Stimulated activated CD8-positive, alpha-beta memory T cell treated with anti-CD3 and anti-CD28 coated beads, Interleukin-7, amount 100 ng/mL, for 48 hours (primary cell): ENCODE results near the gene RELN.

Experiments
- DNase-seq, 2 donors: peaks; one replicate each; pipeline ENCODE4 v3.0.0-alpha.2; 2020; ENCODE audit warnings: low read depth in 1 of 2; ENCODE audit errors: extremely low read depth in 1 of 2

The RELN gene

DNA sequence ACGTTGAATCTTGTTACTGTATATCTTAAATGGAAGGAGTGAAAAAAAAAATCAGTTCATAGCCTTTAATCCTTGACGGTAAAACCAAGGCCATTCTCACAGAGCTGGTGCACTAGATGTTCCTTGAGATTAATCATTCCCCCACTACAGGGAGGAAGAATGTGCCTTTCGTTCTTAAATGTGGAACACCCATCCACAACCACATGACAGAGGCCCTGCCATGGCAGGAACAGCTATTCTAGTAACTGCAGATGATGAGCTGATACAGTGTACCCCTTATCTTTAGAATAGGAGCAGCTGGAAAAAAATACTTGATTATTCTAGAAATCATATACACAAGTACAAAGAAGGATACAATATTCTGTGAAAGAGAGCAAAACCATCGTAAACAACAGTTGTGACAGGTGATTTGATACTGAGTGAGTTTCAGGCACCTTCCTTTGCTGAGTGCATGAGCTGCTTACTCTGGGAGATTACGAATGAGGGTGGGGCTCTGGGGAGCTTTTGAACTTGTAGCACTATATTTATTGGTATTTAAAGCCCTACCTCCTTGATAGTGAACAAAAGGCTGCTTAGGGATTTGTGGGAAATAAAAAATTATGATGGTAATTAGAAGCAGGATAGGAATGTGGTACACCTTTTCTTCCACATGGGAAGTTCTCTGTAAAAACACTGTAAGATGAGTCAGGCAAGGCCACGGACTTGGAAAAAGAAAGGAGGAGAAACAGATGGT, 299.1 kb downstream of the RELN start:
- DNase-seq = no peak

DNA sequence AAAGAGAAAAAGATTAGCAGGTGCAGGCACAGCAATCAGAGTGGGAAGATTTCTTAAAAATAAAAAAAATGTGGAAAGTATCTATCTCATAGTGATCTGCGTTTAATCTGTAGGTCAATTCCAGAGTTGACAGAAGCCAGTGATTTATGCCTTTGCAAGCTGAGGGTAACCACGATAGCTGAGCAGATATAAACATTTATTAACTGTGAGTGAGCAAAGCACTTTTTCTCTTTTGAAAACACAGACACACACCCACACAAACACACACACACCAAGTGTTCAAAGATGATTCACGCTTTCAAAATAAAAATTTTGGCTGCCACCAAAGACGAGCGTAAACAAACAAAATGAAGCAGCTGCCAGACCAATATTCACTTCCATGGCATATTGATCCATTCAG, 300.2 kb downstream of the RELN start:
- DNase-seq = no peak

DNA sequence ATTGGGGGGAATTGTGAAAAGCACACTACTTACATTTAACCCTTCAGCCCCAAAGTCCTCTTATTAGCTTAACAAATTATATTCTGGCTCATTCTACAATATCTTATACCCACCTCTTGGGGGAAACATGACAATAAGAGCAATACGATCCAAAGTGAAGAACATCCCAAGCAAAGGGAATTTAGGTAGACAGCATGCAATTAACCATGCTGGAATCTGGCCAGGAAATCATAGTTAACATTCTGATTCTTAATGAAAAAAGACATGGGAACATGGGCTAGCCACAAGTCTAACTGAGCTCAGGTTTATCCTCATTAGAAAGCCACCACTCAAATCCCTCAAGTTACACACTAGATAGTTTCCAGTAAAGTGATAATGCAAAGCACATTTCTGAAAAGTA, 301.5 kb downstream of the RELN start:
- DNase-seq = no peak

DNA sequence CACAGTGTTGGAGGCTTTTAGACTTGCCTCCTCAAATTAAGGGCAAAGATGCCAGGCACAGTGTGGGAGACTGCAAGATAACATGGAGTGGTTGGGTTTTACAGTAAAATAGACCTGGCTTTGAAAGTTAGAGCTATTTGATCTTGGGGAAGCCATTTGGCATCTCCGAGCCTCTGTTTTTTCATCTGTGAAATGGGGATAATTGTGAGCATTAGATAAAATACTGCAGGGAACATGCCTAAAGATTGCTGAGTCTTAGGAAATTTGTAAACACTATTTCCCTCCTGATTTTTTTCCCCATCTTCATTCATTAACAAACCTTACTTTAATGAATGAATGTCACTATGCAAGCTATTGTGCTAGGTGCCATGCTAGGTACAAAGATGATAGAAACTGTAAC, 302.2 kb downstream of the RELN start:
- DNase-seq = no peak

DNA sequence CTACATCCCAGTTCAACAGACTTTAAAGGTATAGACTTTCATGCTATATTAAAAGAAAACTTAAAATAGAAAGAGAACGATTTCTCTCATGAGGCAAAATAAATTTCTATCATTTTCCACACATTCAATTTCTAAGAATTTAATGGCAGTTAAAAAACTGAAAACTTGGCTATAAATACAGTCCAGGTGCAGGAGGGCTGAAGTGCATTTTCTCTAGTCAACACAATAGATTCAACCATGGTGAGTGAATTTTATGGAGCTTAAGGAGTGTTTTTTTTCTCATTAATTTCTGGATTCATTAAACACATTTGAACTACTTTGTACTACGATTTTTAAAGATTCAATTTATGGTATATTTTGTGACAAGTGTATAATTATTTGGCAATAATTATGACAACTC, 302.7 kb downstream of the RELN start:
- DNase-seq = no peak

DNA sequence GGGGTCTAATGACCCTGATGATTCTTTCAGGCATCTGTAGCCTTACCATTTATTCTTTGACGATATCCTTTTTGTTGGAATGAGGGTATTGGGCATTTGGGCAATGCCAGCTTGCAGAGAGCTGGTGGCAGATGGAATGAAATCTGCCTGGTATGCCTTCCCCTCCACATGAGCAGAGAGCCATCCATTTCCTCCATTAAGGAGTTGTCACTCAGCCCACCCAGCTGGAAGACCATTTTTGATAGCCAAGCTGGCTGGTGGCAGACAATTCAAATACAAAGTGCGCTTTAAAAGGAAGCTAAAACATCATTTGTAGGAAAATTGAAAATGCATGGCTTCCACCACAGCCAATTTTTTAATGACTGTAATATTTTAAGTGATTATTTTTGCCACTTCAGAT, 303.4 kb downstream of the RELN start:
- DNase-seq = no peak

DNA sequence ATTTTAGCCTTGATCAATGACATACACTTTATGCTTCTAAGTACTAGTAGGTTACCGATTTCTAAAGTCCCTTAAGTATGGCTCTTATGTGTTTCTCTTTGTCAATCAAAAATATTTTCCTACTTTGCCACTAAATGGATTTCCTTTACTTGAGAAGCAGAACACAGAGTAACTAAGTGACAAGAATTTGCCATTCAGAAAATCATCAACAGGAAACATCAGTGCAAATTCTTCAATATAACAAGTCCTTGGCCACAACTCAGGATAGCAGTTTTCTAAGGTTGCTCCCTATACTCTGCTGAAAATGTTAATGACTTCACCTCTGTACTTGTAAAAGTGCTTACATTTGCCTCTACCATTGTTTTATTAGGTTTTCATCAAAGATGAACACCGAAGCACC, 303.8 kb downstream of the RELN start:
- DNase-seq = no peak

DNA sequence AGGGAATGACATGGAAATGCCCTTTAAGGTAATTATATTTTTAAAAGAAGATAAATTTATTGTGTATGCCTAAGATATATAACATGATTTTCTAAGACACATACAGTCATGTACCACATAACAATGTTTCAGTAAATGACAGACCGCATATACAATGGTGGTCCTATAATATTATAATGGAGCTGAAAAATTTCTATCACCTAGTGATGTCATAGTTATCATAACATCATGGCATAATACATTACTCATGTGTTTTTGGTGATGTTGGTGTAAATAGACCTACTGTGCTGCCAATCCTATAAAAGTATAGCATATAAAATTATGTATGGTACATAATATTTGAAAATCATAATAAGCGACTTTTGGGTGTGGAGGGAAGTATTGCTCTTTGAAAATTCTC, 306.1 kb downstream of the RELN start:
- no peak for DNase-seq

DNA sequence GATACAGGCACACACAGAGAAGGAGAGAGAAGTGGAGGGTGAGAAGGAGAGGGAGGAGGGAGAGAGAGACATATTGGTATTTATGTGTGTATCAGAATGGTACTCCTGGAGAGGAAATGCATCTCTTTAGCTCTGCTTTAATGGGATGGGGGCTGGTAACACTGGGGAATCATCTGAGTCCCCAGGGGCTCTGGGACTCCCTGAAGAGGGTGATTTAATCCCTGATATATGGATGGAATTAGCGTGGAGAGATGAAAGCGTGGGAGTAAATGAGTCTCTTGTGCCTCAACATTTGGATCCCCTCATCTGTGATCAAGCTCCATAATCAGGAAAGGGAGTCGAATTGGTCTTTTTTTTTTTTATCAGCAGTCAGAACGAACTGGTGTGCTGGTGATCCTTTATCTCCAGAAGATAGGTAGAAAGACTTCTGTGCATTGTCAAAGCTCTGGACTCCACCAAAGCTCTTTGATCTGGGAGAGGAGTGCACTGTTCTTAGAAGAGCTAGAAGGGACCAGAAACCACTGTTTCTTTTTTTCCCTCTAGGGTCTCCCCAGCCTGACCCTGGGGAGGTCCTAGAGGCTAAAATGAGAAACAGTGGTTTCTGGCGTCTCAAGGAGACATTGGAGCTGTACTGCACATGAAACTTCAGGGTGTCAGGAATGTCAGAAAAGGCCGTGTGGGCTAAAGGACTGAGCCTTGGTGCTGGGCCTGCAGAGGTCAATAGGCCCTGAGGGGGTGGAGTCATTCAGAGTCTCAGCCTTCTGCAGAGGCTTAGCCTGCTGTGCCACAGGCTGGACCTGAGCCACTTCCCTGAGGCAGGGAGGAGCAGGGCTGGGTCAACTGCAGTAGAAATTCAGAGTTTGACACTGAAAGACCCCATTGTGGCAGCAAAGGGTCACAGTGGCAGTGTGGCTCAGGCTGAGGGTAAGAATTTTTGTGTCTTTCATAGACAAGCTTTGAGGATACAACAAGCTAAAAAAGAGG, 309.0 kb downstream of the RELN start:
- DNase-seq = no peak

DNA sequence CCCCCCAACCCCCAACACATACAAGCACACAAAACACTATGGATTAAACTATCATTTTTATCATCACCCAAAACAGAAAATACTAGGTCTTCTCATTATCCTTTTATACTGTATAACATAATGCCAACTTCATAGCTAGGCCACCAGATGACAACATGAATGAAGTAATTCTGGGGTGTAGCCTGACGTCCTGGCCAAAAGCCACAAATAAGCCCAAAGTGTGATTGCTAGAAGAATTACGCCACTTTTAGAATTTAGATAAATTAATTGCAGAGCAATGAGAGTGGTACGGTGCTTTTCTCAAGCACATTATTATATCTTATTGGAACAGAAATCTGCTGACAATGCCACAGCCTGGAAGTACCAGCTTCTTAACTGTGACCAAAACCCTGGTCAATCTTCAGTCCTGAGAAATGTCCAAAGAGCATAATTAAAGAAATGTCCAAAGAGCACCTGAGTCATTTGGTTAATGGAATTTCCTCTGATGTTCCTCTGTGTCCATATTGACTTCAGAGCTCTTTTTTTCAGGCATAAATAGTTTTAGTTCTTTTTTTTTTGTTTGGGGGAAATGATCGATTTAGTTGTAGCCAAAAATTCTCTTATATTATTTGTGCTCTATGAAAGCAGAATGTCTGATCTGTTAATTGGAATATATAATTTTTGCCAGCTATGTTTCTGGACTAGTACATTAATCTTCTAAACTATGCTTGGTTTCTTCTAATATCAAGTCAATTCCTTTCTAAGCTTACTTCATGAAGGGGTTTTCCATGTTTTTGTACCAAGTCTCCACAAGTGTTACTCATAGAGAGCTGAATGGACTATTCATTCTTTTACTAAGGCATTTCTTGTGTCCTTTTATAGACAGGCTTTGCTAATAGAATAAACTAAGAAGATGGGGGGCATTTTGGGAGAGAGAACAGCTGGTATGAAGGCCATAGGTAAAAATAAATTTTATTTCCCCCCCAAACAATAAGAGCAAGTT, 310.0 kb downstream of the RELN start:
- DNase-seq = no peak

DNA sequence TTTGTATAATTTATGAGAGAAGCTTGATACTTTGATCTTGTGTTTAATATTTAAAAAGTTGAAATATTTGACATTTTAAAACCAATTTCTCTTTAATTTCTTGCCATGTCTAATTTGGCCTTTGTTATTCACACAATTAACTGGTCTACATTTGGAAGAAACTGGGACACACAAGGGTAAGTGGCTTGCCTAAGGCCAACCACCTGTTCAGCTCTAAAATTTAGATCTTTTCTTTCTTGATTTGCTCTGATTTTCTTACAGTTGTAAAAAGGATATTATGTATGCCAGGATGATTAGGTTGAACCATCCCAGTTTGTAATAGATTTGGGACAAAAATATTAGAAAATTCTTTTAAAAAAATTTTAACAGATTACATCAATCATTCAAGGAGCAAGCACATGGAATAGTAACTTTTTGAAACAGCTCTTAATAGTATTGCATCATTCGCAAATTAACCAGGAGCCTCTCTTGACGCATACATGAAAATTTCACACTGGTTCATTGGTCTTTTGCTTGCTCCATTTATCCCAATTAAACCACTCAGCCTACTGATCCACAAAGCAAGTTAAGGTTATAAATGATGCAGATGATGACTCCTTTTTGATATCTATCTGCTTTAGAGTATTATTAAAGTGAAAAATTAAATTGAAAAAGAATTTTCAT, 321.0 kb downstream of the RELN start:
- DNase-seq = no peak

DNA sequence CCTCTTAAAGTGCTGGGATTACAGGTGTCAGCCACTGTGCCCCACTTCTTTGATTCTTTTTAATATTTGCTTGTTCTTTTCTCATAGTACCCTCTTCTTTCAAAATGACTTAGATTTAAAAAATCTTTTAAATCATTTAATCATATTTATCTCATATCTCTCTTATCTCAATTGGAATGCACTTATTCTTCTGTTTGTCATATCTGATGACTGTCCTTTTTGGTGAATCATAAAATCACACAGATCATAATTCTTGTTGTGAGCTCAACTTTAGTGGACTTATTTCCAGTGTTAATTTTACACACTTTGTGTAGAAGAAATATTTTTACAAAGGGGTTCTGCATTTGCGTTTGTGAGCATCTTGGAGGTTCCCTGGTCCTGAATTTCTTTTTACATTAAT, 323.1 kb downstream of the RELN start:
- DNase-seq = no peak

DNA sequence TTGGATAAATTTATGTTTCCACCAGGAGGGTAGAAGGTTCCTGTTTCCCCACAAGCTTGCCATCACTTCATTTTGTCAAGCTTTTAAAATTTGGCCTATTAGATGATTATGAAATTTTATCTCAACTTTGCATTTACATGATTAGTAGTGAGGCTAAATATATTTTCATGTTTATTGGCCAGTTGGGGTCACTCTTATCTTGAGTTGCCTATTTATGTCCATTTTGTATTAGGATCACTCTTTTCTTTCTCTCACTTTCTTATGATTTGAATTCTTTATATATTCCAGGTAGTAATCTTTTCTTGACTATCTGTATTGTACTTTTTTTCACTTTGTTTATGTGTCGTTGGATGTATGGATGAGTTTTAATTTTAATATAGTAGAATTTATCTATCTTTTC, 324.9 kb downstream of the RELN start:
- DNase-seq = no peak

DNA sequence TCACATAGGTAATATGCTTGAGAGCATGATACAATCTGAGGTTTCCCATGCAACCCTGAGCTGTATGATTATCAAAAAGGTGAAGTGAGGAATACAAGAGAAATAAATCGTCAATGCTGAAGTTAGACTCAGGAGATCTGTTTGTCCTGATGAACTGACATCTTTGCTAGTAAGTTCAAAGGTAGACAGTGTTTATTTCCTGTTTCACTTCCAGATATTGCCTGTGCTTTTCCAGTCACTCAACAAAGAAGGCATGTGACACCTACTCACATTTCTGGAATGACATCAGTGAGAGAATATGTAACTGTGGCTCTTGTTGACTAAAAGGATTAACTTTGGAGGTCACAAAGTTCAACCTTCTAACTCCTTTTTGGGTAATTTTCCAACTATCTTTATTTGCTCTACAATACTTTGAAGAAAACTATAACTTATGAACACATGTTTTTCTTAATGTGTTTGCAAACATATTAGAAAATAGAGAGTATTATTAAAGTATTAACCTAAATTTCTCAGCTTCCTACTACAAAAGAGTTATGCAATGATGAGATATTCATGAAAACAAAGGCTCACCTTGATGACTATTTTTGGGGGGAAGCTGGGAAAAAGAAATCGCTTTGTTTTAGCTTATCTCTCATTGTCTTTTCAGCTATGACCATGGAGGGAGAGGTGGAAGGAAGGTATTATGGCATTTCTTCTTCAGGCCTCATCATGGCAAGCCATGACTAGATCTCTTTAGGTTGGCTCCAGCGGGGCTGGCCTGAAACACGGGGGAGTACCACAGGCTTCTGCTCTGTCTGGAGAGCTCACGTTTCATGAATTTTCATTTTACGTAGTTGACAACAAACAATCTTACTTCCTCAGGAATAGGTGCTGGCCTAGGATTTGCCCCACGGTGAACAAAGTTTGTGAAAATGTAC, 328.7 kb downstream of the RELN start:
- no peak for DNase-seq

DNA sequence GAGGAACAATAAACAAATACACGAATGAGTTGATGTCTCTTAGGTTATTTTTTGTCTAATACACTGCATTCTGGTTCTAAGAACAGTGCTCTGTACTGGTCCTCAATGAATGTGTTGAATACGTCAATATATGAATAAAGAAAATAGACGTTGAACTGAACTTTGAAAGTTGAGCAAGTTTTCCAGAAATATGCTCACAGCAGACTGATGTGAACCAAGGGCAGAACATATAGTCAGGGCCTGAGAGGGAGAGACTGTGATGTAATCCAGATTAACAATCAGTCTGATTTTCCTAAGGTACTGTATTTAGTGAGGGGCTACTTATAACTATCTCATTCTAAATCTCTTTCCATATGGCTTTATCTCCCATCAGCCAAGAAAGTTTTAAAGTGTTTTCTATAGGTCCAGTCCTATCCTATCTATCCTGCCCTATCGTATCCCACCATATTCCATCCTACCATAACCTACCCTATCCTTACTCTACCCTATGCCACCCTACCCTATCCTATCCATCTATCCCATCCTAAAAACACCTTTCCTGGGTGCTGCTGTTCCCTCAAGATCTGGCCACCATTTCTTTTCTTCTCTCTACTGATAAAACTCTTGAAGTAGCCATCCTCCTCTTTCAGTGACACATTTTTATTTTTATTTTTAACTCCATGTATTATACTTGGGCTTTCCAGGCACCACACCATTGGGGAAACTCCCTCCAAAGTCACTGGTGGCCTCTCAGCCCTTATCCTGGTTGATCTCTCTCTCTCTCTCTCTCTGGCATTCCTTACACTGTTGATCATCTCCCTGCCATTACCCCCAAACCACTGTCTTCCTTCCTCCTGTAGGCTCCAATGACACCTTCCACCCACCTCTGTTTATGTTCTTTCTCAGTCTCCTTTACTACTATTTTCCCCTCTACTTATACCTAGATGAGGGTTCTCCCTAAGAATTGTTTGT, 331.1 kb downstream of the RELN start:
- DNase-seq = no peak

DNA sequence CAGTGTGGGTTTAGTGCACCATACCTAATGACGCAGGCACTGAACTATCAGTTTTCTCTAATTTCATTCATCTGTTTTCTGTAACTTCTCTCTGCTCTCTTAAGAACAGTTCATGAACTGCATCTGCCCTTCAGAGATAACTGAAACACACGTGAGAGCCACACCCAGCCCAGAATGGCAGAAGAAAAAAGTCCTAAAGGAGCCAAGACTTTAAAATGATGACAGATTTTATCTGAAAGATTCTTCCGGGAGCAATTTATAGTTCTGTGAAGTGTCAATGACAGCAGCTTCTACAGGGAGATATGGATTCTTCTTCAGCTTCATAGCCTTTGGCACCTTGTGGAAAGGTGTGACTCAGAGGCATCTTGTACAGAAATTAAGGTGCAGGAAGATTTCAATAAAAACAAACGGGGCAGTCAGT, 332.0 kb downstream of the RELN start:
- DNase-seq = no peak

DNA sequence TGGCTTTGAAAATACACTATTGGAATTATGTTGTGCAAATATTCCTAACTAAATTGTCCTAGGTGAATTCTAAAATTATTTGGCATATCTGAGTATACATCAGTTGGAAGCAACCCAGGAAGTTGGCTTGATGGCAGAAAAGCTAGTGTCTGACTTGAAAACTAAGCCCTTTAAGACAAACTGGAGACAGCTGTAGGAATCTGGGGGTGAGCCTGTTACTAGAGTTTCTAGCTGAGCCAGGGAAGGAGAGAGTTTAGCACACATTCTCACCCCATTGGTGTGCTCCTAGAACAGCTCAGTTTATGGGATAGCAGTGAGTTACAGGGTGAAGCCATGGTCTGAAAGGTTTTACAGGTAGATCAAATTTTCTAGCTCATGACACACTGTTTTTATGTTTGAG, 333.2 kb downstream of the RELN start:
- DNase-seq = no peak
